Type B pancreatic cell (in vitro differentiated cells): ENCODE measurements around the gene SLC7A9. TPM values are rescaled to one million over a fixed set of nuclear protein-coding genes. Genes with fewer than 3 reads are reported as not detected.

ENCODE experiments used
- DNase-seq: peaks from one replicate; pipeline ENCODE4 v3.0.0; 2021; ENCODE audit warnings: mixed read lengths; ENCODE audit not compliant: unreplicated experiment; ENCODE audit errors: extremely low spot score
- H3K27ac Mint-ChIP-seq: 2 replicates; pipeline ENCODE4 v1.8.0; 2021; ENCODE audit warnings: mild to moderate bottlenecking, mixed read lengths
- H3K27me3 Mint-ChIP-seq: 2 replicates; pipeline ENCODE4 v1.8.0; 2021; ENCODE audit warnings: mixed read lengths
- H3K36me3 Mint-ChIP-seq: 2 replicates; pipeline ENCODE4 v1.8.0; 2021; ENCODE audit warnings: mixed read lengths
- H3K4me1 Mint-ChIP-seq: one replicate; pipeline ENCODE4 v1.8.0; 2021; ENCODE audit warnings: mixed read lengths; ENCODE audit not compliant: unreplicated experiment
- H3K4me3 Mint-ChIP-seq: 2 replicates; pipeline ENCODE4 v1.8.0; 2021; ENCODE audit warnings: mild to moderate bottlenecking, mixed read lengths
- H3K9me3 Mint-ChIP-seq: 2 replicates; pipeline ENCODE4 v1.8.0; 2021; ENCODE audit warnings: mixed read lengths
- CTCF ChIP-seq: fragments of 200-600 bp; sonication (generic); conservative IDR thresholded peaks from 2 replicates; pipeline ENCODE4 v1.5.0; 2021; ENCODE audit warnings: antibody characterized with exemption, mild to moderate bottlenecking
- total RNA-seq: library from RNA; stranded (reverse); gene quantifications from 2 replicates; pipeline ENCODE4 v1.2.1, GENCODE V29; 2021; ENCODE audit warnings: low replicate concordance

Gene SLC7A9
- total RNA-seq, 1 donor from 2014 or later: 3.1 TPM

DNA sequence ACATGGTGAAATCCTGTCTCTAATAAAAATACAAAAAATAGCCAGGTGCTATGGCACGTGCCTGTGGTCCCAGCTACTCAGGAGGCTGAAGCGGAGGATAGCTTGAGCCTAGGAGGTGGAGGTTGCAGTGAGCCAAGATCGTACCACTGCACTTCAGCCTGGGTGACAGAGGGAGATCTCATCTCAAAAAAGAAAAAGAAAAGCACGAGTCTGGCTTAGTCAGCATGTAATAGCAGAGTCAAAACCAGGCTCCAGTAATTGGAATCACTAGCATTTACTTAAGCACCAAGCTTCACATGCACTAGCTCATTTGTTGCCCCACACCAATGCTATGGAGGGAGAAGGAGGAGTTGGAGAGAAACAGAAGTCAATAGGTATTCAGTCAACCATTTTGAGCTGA is 41.9 kb upstream of the SLC7A9 start:
- H3K4me3 Mint-ChIP-seq: no peak overlapping the region
- no peak overlapping the region for H3K27ac Mint-ChIP-seq
- DNase-seq: no peak
- TF ChIP-seq CTCF: no peak
- peaks cover 17% of the 10 kb centered on the region for H3K36me3 Mint-ChIP-seq
- H3K4me1 Mint-ChIP-seq: no peaks in the 10 kb centered on the region
- H3K27me3 Mint-ChIP-seq: no peaks in the 10 kb centered on the region
- no peaks in the 10 kb centered on the region for H3K9me3 Mint-ChIP-seq

DNA sequence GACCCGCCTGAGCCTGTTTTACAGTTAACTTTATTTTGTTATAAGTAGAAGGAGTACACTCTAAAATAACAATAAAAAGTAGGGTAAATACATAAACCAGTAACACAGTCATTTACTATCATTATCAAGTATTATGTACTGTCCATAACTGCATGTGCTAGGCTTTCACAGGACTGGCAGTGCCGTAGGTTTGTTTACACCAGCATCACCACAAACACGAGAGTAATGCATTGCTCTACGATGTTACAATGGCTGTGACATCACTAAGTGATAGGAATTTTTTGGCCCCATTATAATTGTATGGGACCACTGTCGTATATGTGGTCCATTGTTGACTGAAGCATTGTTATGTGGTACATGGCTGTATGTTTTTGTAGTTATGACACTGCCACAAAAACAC is 41.3 kb upstream of the SLC7A9 start:
- DNase-seq: no peak
- no peaks in the 10 kb centered on the region for H3K27me3 Mint-ChIP-seq
- no peaks in the 10 kb centered on the region for H3K4me1 Mint-ChIP-seq
- no peak overlapping the region for H3K4me3 Mint-ChIP-seq
- H3K9me3 Mint-ChIP-seq: no peaks in the 10 kb centered on the region
- H3K36me3 Mint-ChIP-seq: peaks cover 23% of the 10 kb centered on the region
- H3K27ac Mint-ChIP-seq: no peak overlapping the region
- TF ChIP-seq CTCF: no peak

DNA sequence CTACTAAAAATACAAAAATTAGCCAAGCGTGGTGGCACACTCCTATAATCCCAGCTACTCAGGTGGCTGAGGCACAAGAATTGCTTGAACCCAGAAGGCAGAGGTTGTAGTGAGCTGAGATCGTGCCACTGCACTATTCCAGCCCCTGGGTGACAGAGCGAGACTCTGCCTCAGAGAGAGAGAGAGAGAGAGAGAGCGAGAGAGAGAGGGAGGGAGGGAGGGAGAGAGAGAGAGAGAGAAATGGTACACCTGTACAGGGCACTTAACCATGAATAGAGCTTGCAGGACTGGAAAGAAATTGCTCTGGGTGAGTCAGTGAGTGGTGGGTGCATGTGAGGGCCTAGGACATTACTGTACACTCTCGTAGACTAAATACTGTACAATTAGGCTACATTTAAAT is 40.5 kb upstream of the SLC7A9 start:
- Mint-ChIP-seq H3K36me3 (peaks cover 27% of the 10 kb centered on the region), H3K27ac (no peak overlapping the region), H3K4me1 (no peaks in the 10 kb centered on the region), H3K4me3 (no peak overlapping the region), H3K27me3 (no peaks in the 10 kb centered on the region), H3K9me3 (no peaks in the 10 kb centered on the region)
- no peak for TF ChIP-seq CTCF
- no peak for DNase-seq

- no peak overlapping the region for H3K4me3 Mint-ChIP-seq
Observed at GRCh38 chr19:32909257-32909656, 39.7 kb upstream of the SLC7A9 start.

DNA sequence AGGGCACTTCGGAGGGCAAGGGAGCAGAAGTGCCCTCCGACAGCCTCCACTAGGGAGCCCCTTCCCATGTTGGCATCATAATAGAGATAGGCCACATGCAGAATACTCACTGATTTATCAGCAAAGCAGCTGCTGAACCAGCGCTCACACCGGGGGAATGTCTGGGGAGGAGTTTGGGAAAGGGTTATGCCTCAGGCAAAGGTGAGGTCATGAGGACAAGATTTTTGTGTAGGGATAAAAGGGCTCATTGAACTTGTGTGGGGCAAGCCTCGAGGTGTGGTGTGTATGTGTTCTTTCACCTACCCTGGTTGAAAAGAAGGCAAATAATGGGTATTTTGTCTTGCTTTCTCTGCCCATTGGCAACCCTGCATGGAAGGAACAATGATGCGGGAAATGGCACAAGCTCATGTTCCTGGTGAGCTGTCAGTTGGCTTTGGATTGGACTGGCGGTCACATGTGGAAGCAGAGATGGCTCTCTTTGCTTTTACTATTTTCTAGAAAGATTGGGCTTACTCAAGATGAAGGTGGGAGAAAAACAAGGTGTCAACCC is 39.1 kb upstream of the SLC7A9 start:
- H3K9me3 Mint-ChIP-seq: no peaks in the 10 kb centered on the region
- no peaks in the 10 kb centered on the region for H3K4me1 Mint-ChIP-seq
- H3K36me3 Mint-ChIP-seq: peaks cover 27% of the 10 kb centered on the region
- H3K27ac Mint-ChIP-seq: no peak overlapping the region
- no peak for TF ChIP-seq CTCF
- no peak for DNase-seq
- H3K27me3 Mint-ChIP-seq: no peaks in the 10 kb centered on the region
- H3K4me3 Mint-ChIP-seq: no peak overlapping the region

More at GRCh38 chr19:32909257-32909656, 39.7 kb upstream of the SLC7A9 start:
- TF ChIP-seq CTCF: no peak
- DNase-seq: no peak
- H3K27ac Mint-ChIP-seq: no peak overlapping the region
- peaks cover 27% of the 10 kb centered on the region for H3K36me3 Mint-ChIP-seq
- H3K4me1 Mint-ChIP-seq: no peaks in the 10 kb centered on the region
- no peaks in the 10 kb centered on the region for H3K27me3 Mint-ChIP-seq
- H3K9me3 Mint-ChIP-seq: no peaks in the 10 kb centered on the region

DNA sequence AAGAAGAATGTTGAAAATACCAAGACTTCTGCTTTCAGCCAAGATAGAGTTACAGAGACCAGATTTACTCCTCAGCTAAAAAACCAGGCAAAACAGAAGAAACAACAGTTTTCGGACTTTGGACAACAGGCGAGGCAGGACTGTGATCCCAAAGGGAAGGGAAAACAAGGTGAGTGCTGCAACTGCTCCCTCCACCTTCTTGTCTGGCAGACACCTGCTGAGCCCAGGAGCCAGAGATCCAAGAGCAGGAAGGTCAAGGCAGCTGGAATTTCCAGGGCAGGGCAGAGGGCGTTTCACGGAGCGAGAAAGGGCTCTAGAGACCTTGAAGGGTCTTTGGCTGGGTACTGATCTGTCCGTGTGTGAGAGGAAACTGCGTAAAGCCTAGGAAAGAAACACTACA is 32.9 kb upstream of the SLC7A9 start:
- no peak for DNase-seq
- Mint-ChIP-seq H3K4me1 (no peaks in the 10 kb centered on the region), H3K27me3 (no peaks in the 10 kb centered on the region), H3K27ac (no peak overlapping the region), H3K36me3 (peaks cover 23% of the 10 kb centered on the region), H3K9me3 (no peaks in the 10 kb centered on the region), H3K4me3 (no peak overlapping the region)
- no peak for TF ChIP-seq CTCF
